ENCODE results near the gene GPR137C. TPM values are rescaled to one million over a fixed set of nuclear protein-coding genes. Genes with fewer than 3 reads are reported as not detected.
"Not testable (repeated sequence)": the region's sequence is repeated elsewhere in the genome, so short reads cannot be mapped to it uniquely, and the experiment has no call there.

Gene GPR137C
- total RNA-seq, 1 experiment from 2014 or later: 4.3 TPM

DNA sequence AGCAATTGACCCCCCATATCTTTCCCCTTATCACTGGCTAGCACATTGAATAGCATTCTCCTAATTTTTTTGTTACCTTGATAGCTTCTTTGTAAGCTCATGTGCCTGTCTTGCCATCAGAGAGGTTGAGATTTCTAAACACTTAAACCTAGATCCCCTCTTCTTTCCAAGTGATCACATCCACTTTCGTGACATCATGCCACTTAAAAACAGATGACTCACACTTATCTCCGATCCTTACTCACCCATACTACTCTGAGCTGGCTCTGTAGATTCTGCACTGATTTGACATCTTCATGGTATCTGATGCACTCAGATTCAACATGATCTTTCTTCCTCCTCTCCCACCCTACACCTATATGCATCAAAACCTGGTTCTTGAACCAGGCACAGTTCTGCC is 10.5 kb downstream of the GPR137C start:
- Histone ChIP-seq H3K27me3 (ENCODE audit: insufficient read depth, low read length) (no peaks in the 10 kb centered on the region), H4K5ac (ENCODE audit: insufficient read length, low read depth, low read length) (no peak overlapping the region), H3K14ac (ENCODE audit: insufficient read depth, low read length) (no peak overlapping the region; the same call in 1 of the 2 replicates), H2BK5ac (ENCODE audit: insufficient read length, low read length) (no peak overlapping the region), H2BK15ac (ENCODE audit: low read depth, low read length) (no peak overlapping the region), H2BK20ac (ENCODE audit: low read depth, low read length, poor library complexity, severe bottlenecking) (no peak overlapping the region), H2BK12ac (ENCODE audit: insufficient read length, low read depth, low read length) (no peak overlapping the region), H3K23me2 (ENCODE audit: insufficient read length, low read depth, low read length, poor library complexity, severe bottlenecking) (no peaks in the 10 kb centered on the region), H2AFZ (ENCODE audit: low read length) (no peak overlapping the region), H3K4ac (ENCODE audit: low read depth, low read length) (no peak overlapping the region), H3K4me1 (ENCODE audit: insufficient read depth, low read length) (no peaks in the 10 kb centered on the region), H3K18ac (ENCODE audit: insufficient read length, low read depth, low read length) (no peak overlapping the region), H3K56ac (ENCODE audit: insufficient read length, low read depth, low read length) (no peak overlapping the region), H3K9me3 (ENCODE audit: control insufficient read depth, low read depth, low read length) (no peaks in the 10 kb centered on the region), H2BK120ac (ENCODE audit: low read depth, low read length, poor library complexity, severe bottlenecking) (no peak overlapping the region), H3K79me2 (ENCODE audit: insufficient read depth, low read length) (no peaks in the 10 kb centered on the region), H3K9ac (ENCODE audit: extremely low read depth, insufficient read length, low read length) (no peak overlapping the region), H3K4me2 (ENCODE audit: insufficient read depth, insufficient read length, low read length) (no peak overlapping the region), H3K27ac (ENCODE audit: insufficient read length, low read depth, low read length) (no peak overlapping the region), H4K20me1 (ENCODE audit: control insufficient read depth, insufficient read depth, insufficient read length) (no peaks in the 10 kb centered on the region), H3T11ph (ENCODE audit: low read length) (no peak overlapping the region), H2AK5ac (ENCODE audit: insufficient read length, low read length) (no peak overlapping the region), H3K79me1 (ENCODE audit: insufficient read depth, low read depth, low read length, poor library complexity, severe bottlenecking) (no peaks in the 10 kb centered on the region), H4K91ac (ENCODE audit: insufficient read length, low read depth, low read length) (no peak overlapping the region), H4K8ac (replicated peaks; ENCODE audit: insufficient read length, low read depth, low read length) (no peak overlapping the region), H3K23ac (ENCODE audit: insufficient read length, low read depth, low read length) (no peak overlapping the region)
- Mint-ChIP-seq H3K36me3 (ENCODE audit: insufficient read depth in 1 of 3, low read depth in 3 of 3) (peaks cover 0 to 12% (median 7%) of the 10 kb centered on the region in 3 experiments; a peak in 4 of 7 replicates), H3K4me1 (no peaks in the 10 kb centered on the region), H3K27me3 (ENCODE audit: low read depth) (no peaks in the 10 kb centered on the region; the same call in 1 of the 2 replicates), H3K9me3 (peaks cover 2 to 3% of the 10 kb centered on the region in 2 experiments; a peak in 4 of 5 replicates), H3K4me3 (no peak overlapping the region), H3K27ac (no peak overlapping the region; a peak in 1 of 7 replicates)
- TF ChIP-seq CTCF (conservative IDR thresholded peaks at IDR 0.05): no peak
- no peak for DNase-seq
- no CpG with 5 or more reads among the region's 2 CpGs for WGBS (ENCODE audit: extremely low coverage, insufficient read length, low lambda C conversion rate)

- H3K27me3 ChIP-seq (ENCODE audit: insufficient read depth, low read length); H3K79me2 ChIP-seq (ENCODE audit: insufficient read depth, low read length); H3K23ac ChIP-seq (ENCODE audit: insufficient read length, low read depth, low read length); H2AK5ac ChIP-seq (ENCODE audit: insufficient read length, low read length); H4K91ac ChIP-seq (ENCODE audit: insufficient read length, low read depth, low read length); H3K9me3 ChIP-seq (ENCODE audit: control insufficient read depth, low read depth, low read length); H3K27ac ChIP-seq (ENCODE audit: insufficient read length, low read depth, low read length); H2BK20ac ChIP-seq (ENCODE audit: low read depth, low read length, poor library complexity, severe bottlenecking); H4K8ac ChIP-seq (replicated peaks; ENCODE audit: insufficient read length, low read depth, low read length); H3K4ac ChIP-seq (ENCODE audit: low read depth, low read length); H2BK120ac ChIP-seq (ENCODE audit: low read depth, low read length, poor library complexity, severe bottlenecking); H3K14ac ChIP-seq (ENCODE audit: insufficient read depth, low read length); H3K18ac ChIP-seq (ENCODE audit: insufficient read length, low read depth, low read length); H2AFZ ChIP-seq (ENCODE audit: low read length); H3K27ac Mint-ChIP-seq; H3K79me1 ChIP-seq (ENCODE audit: insufficient read depth, low read depth, low read length, poor library complexity, severe bottlenecking); H3K4me3 Mint-ChIP-seq; H3K4me1 Mint-ChIP-seq; H3K9ac ChIP-seq (ENCODE audit: extremely low read depth, insufficient read length, low read length); H3T11ph ChIP-seq (ENCODE audit: low read length); H2BK12ac ChIP-seq (ENCODE audit: insufficient read length, low read depth, low read length); H4K20me1 ChIP-seq (ENCODE audit: control insufficient read depth, insufficient read depth, insufficient read length); H3K56ac ChIP-seq (ENCODE audit: insufficient read length, low read depth, low read length); H3K4me2 ChIP-seq (ENCODE audit: insufficient read depth, insufficient read length, low read length); H3K23me2 ChIP-seq (ENCODE audit: insufficient read length, low read depth, low read length, poor library complexity, severe bottlenecking); H4K5ac ChIP-seq (ENCODE audit: insufficient read length, low read depth, low read length); H2BK5ac ChIP-seq (ENCODE audit: insufficient read length, low read length); H2BK15ac ChIP-seq (ENCODE audit: low read depth, low read length); H3K4me1 ChIP-seq (ENCODE audit: insufficient read depth, low read length): not testable (repeated sequence)
- no CpG with 5 or more reads among the region's 7 CpGs for WGBS (ENCODE audit: extremely low coverage, insufficient read length, low lambda C conversion rate)
- peak; percentile 53 for DNase-seq
- Mint-ChIP-seq H3K9me3 (peaks cover 46 to 48% of the 10 kb centered on the region in 2 experiments), H3K36me3 (ENCODE audit: insufficient read depth in 1 of 3, low read depth in 3 of 3) (peaks cover 27 to 43% (median 39%) of the 10 kb centered on the region in 3 experiments), H3K27me3 (ENCODE audit: low read depth) (peaks cover 12% of the 10 kb centered on the region)
Observed at GRCh38 chr14:52568454-52568853, 15.8 kb downstream of the GPR137C start.

All from H9 (cell line).